GM19193 (cell line): Measurements from ENCODE around the gene MXD4.

Source experiments
- POLR2A ChIP-seq: IDR thresholded peaks from 4 replicates; pipeline ENCODE4 v1.6.1; 2011; ENCODE audit not compliant: insufficient read depth, insufficient read length; ENCODE audit errors: extremely low read depth

MXD4 gene

GRCh38 chr4:2255501-2256155, 6.3 kb downstream of the MXD4 start:
- TF ChIP-seq POLR2A, result no peak

GRCh38 chr4:2254665-2255500, 7.0 kb downstream of the MXD4 start:
- TF ChIP-seq POLR2A, result no peak

GRCh38 chr4:2253160-2254084, 8.5 kb downstream of the MXD4 start:
- no peak for TF ChIP-seq POLR2A

DNA sequence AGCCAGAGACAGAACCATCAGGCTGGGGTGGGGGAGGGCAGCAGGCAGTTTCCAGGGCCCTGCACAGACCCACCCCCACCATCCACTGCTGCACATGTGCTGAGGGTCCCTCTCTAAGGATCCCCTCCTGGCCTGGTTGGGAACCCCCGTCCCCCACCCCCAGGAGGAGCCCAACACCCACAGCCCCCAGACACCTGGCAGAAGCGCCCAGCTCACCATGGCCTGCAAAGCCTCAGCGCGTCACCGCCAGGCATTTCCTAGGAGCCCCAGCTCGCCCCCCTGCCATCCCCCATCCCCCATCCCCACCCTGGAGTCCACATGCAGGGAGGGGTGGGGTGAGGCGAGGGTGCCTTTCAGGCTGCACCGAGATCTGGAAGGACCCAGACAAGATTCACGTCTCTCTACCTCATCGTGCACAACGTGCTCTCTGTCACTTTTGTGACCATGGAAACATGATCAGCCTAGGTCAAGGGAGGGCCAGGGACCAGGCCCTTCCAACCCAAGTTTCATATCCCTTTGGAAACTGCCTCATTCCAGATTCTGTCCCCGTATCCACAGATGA, 9.3 kb downstream of the MXD4 start:
- no peak for TF ChIP-seq POLR2A

GRCh38 chr4:2251795-2252529, 9.9 kb downstream of the MXD4 start:
- no peak for TF ChIP-seq POLR2A

- TF ChIP-seq POLR2A, result no peak
Measured at GRCh38 chr4:2251073-2251794, 10.7 kb downstream of the MXD4 start.

DNA sequence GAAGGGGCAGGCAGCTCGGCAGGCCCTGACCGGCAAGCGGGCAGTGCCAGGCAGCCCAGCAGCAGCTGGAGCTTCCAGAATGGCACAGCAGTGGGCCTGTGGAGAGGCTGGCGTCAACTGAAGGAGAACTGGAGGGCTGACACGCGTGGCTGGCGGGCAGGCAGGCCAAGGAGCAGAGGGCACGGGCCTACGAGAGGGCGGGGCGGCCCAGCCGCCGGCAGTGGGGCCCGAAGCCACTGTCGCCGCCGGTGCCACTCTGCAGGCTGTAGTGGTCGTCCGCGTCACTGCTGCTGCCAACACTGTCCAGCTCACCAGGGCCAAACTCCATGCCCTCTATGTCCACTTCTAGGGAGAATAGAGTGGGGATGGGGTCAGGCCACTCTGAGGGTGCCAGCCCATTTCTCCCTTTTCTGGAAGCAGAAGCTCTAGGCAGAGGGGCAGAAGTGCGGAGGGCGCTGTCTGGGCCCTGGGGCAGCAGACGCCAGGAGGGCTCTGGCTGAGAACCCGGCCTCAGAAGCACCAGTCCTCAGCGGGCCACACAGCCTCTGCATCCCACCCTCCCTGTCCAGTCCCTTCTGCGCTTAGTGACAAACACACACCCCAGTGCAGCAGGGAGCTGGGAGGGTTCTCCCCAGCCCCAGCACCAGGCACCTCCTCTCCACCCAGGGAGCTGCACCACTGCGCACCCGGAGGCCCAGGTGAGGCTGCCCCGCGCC, 11.4 kb downstream of the MXD4 start:
- no peak for TF ChIP-seq POLR2A

- no peak for TF ChIP-seq POLR2A
Measured at GRCh38 chr4:2249526-2250356, 12.2 kb downstream of the MXD4 start.

GRCh38 chr4:2248821-2249261, 13.1 kb downstream of the MXD4 start:
- no peak for TF ChIP-seq POLR2A

DNA sequence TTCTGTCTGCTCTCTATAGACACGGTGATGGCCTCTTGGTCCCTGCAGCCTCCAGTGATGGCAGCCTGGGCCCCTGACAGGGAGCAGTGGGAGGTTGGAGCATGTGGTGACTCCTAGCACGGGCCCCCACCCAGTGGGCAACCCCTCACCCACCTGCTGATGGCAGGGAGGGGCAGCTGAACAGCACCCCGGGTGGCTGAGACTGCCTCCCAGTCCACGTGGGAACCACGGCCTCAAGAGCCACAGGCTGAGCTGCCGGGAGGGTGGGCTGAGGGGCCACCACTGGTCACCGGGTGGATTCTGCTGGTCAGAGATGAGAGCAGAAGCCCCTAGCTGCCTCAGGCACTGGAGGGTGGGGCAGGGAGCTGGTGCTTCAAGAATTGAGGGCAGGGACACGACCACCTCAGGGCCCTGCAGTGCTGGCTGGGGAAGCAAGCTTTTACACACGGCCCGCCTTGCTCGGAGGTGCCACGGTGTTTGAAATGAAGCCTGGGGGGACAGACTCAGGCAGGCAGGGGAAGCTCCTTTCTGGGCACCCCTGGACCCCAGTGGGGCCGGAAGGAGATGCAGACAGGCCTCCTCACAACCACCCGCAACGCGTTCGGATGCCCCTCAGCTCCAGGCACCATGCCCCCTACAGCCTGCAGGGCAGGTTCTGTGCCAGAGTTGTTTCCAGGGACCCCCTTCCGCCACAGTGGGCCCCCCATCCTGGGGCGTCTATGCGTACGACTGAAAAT, 13.7 kb downstream of the MXD4 start:
- TF ChIP-seq POLR2A, result no peak
